Neural cell (in vitro differentiated cells): ENCODE data around the gene RNU6-1. TPM values are rescaled to one million over a fixed set of nuclear protein-coding genes. Genes with fewer than 3 reads are reported as not detected.

Source experiments
- H2AFZ ChIP-seq: fragments of 200-600, 300-800 bp; sonication (generic), shearing (Covaris generic); 2 replicates; pipeline ENCODE4 v1.6.0; 2014; ENCODE audit warnings: low read depth, mild to moderate bottlenecking, antibody characterized with exemption, low read length, moderate library complexity
- H3F3A ChIP-seq: fragments of 200-600 bp; shearing (Covaris generic); 2 replicates; pipeline ENCODE4 v1.6.1; 2016; ENCODE audit warnings: mild to moderate bottlenecking, moderate library complexity, mixed read lengths, antibody characterized with exemption, low read length; ENCODE audit not compliant: insufficient read depth, poor library complexity, severe bottlenecking
- H3K27ac ChIP-seq: fragments of 200-600, 300-800 bp; sonication (generic), shearing (Covaris generic); 2 replicates; pipeline ENCODE4 v1.5.1; 2014; ENCODE audit warnings: mild to moderate bottlenecking, low read length, moderate library complexity
- H3K27me3 ChIP-seq: fragments of 300-800, 200-600 bp; sonication (generic), shearing (Covaris generic); 2 replicates; pipeline ENCODE4 v1.6.0; 2014; ENCODE audit warnings: mild to moderate bottlenecking, low read depth, low read length, moderate library complexity; ENCODE audit not compliant: insufficient read depth
- H3K36me3 ChIP-seq: fragments of 300-800, 200-600 bp; sonication (generic), shearing (Covaris generic); 2 replicates; pipeline ENCODE4 v1.5.1; 2014; ENCODE audit warnings: mild to moderate bottlenecking, antibody characterized with exemption, low read length, moderate library complexity; ENCODE audit not compliant: insufficient read depth
- H3K4me2 ChIP-seq: fragments of 300-800, 200-600 bp; sonication (generic), shearing (Covaris generic); 2 replicates; pipeline ENCODE4 v1.6.0; 2014; ENCODE audit warnings: mild to moderate bottlenecking, low read length
- H3K4me3 ChIP-seq: fragments of 300-800, 200-600 bp; sonication (generic), shearing (Covaris generic); 2 replicates; pipeline ENCODE4 v1.5.1; 2014; ENCODE audit warnings: mild to moderate bottlenecking, low read length, moderate library complexity
- H3K79me2 ChIP-seq: fragments of 200-600 bp; shearing (Covaris generic); replicated peaks from 2 replicates; pipeline ENCODE4 v1.6.0; 2014; ENCODE audit warnings: mild to moderate bottlenecking, low read length, moderate library complexity; ENCODE audit not compliant: insufficient read depth
- H3K9ac ChIP-seq: fragments of 300-800, 200-600 bp; sonication (generic), shearing (Covaris generic); 2 replicates; pipeline ENCODE4 v1.6.1; 2016; ENCODE audit warnings: mild to moderate bottlenecking, low read length, mixed read lengths
- H3K9me2 ChIP-seq: fragments of 200-600 bp; shearing (Covaris generic); 2 replicates; pipeline ENCODE4 v1.6.1; 2016; ENCODE audit warnings: mild to moderate bottlenecking, low read length, mixed read lengths; ENCODE audit not compliant: insufficient read depth
- H3K9me3 ChIP-seq: fragments of 200-600, 300-800 bp; sonication (generic), shearing (Covaris generic); 2 replicates; pipeline ENCODE4 v1.6.1; 2016; ENCODE audit warnings: mild to moderate bottlenecking, mixed run types, low read length, moderate library complexity, mixed read lengths
- H4K20me1 ChIP-seq: fragments of 200-600 bp; shearing (Covaris generic); 2 replicates; pipeline ENCODE4 v1.6.1; 2016; ENCODE audit warnings: mild to moderate bottlenecking, mixed run types; ENCODE audit not compliant: insufficient read depth
- EZH2 ChIP-seq: fragments of 200-600, 300-800 bp; shearing (Covaris generic), sonication (generic); IDR thresholded peaks from 2 replicates; pipeline ENCODE4 v1.6.1; 2014; ENCODE audit warnings: antibody characterized with exemption, low read length, borderline replicate concordance, mild to moderate bottlenecking; ENCODE audit not compliant: insufficient read depth, poor library complexity, severe bottlenecking
- MXI1 ChIP-seq: fragments of 450-650 bp; conservative IDR thresholded peaks from 2 replicates; pipeline ENCODE4 v1.6.1; 2014; ENCODE audit warnings: antibody characterized with exemption, mild to moderate bottlenecking; ENCODE audit not compliant: poor library complexity, severe bottlenecking
- POLR2AphosphoS5 ChIP-seq: IDR thresholded peaks from 2 replicates; pipeline ENCODE4 v1.6.1; 2012
- RAD21 ChIP-seq: fragments of 450-650 bp; conservative IDR thresholded peaks from 2 replicates; pipeline ENCODE4 v1.6.1; 2014; ENCODE audit warnings: antibody characterized with exemption, mild to moderate bottlenecking, moderate library complexity
- REST ChIP-seq: IDR thresholded peaks from 2 replicates; pipeline ENCODE4 v1.6.1; 2012; ENCODE audit warnings: borderline replicate concordance
- SMC3 ChIP-seq: fragments of 450-650 bp; conservative IDR thresholded peaks from 2 replicates; pipeline ENCODE4 v1.6.1; 2014; ENCODE audit warnings: antibody characterized with exemption, mild to moderate bottlenecking, moderate library complexity; ENCODE audit not compliant: poor library complexity
- polyA plus RNA-seq: library from polyadenylated mRNA; depleted of rRNA; stranded (reverse); fragments of >200 nt; gene quantifications from 2 replicates; pipeline ENCODE4 v1.2.3, GENCODE V29; 2014
- TF ChIP-seq, protein P1 (sequence below): fragments of 450-650 bp; IDR thresholded peaks from 2 replicates; pipeline ENCODE4 v1.5.1; 2014; ENCODE audit warnings: antibody characterized with exemption, mild to moderate bottlenecking, moderate library complexity; ENCODE audit not compliant: poor library complexity, severe bottlenecking

The RNU6-1 gene
- polyA plus RNA-seq, 1 donor from 2014 or later: not detected

GRCh38 chr15:67799801-67800205 is 40.0 kb downstream of the RNU6-1 start:
- H3K36me3 ChIP-seq: no peaks in the 10 kb centered on the region
- no peak for TF ChIP-seq RAD21

GRCh38 chr15:67796196-67797127 is 43.4 kb downstream of the RNU6-1 start:
- H3K36me3 ChIP-seq: no peaks in the 10 kb centered on the region
- no peaks in the 10 kb centered on the region for H3F3A ChIP-seq
- H4K20me1 ChIP-seq: no peaks in the 10 kb centered on the region
- H3K9me3 ChIP-seq: no peaks in the 10 kb centered on the region
- no peaks in the 10 kb centered on the region for H3K27me3 ChIP-seq
- no peak for TF ChIP-seq SMC3
- no peak for TF ChIP-seq RAD21
- TF ChIP-seq MXI1: no peak
- TF ChIP-seq REST: no peak
- TF ChIP-seq POLR2AphosphoS5: no peak
- TF ChIP-seq, protein P1, sequence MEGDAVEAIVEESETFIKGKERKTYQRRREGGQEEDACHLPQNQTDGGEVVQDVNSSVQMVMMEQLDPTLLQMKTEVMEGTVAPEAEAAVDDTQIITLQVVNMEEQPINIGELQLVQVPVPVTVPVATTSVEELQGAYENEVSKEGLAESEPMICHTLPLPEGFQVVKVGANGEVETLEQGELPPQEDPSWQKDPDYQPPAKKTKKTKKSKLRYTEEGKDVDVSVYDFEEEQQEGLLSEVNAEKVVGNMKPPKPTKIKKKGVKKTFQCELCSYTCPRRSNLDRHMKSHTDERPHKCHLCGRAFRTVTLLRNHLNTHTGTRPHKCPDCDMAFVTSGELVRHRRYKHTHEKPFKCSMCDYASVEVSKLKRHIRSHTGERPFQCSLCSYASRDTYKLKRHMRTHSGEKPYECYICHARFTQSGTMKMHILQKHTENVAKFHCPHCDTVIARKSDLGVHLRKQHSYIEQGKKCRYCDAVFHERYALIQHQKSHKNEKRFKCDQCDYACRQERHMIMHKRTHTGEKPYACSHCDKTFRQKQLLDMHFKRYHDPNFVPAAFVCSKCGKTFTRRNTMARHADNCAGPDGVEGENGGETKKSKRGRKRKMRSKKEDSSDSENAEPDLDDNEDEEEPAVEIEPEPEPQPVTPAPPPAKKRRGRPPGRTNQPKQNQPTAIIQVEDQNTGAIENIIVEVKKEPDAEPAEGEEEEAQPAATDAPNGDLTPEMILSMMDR: no peak
- no peak for TF ChIP-seq EZH2
- no peaks in the 10 kb centered on the region for H3K9me2 ChIP-seq
- H3K9ac ChIP-seq: no peak overlapping the region
- no peaks in the 10 kb centered on the region for H3K79me2 ChIP-seq
- no peak overlapping the region for H3K27ac ChIP-seq
- no peak overlapping the region for H3K4me3 ChIP-seq
- H3K4me2 ChIP-seq: no peak overlapping the region
- H2AFZ ChIP-seq: no peak overlapping the region

More at GRCh38 chr15:67799801-67800205, 40.0 kb downstream of the RNU6-1 start:
- Histone ChIP-seq H3K9me3 (no peaks in the 10 kb centered on the region), H3K27me3 (no peaks in the 10 kb centered on the region), H3K27ac (no peak overlapping the region), H3K79me2 (no peaks in the 10 kb centered on the region), H2AFZ (no peak overlapping the region), H3K9me2 (no peaks in the 10 kb centered on the region), H3K4me3 (no peak overlapping the region), H3K4me2 (no peak overlapping the region), H3F3A (no peaks in the 10 kb centered on the region), H3K9ac (no peak overlapping the region), H4K20me1 (no peaks in the 10 kb centered on the region)
